Immature natural killer cell (primary cell): ENCODE results near the gene STRIT1. TPM values are rescaled to one million over a fixed set of nuclear protein-coding genes. Genes with fewer than 3 reads are reported as not detected.

ENCODE experiments used
- DNase-seq, 3 donors: peaks; one replicate each; pipeline ENCODE4 v3.0.0; 2022; ENCODE audit warnings: mixed read lengths in 1 of 3
- H3K27ac Mint-ChIP-seq, 6 donors: one replicate each; pipeline ENCODE4 v1.8.0; 2020; ENCODE audit warnings: mixed read lengths in 6 of 6, mild to moderate bottlenecking in 5 of 6, inconsistent platforms in 4 of 6, moderate library complexity in 3 of 6
- H3K27me3 Mint-ChIP-seq, 3 donors: one replicate each; pipeline ENCODE4 v1.8.0; 2020 to 2021; ENCODE audit warnings: low read depth in 3 of 3, mild to moderate bottlenecking in 3 of 3, mixed read lengths in 3 of 3, moderate library complexity in 3 of 3, inconsistent platforms in 1 of 3
- H3K36me3 Mint-ChIP-seq, 3 donors: one replicate each; pipeline ENCODE4 v1.8.0; 2020; ENCODE audit warnings: mixed read lengths in 3 of 3, inconsistent platforms in 2 of 3, mild to moderate bottlenecking in 2 of 3
- H3K4me1 Mint-ChIP-seq, 2 donors: one replicate each; pipeline ENCODE4 v1.8.0; 2020; ENCODE audit warnings: inconsistent platforms in 2 of 2, mild to moderate bottlenecking in 2 of 2, mixed read lengths in 2 of 2, moderate library complexity in 1 of 2
- H3K4me3 Mint-ChIP-seq, 5 donors: one replicate each; pipeline ENCODE4 v1.8.0; 2020; ENCODE audit warnings: mild to moderate bottlenecking in 5 of 5, mixed read lengths in 5 of 5, inconsistent platforms in 3 of 5, moderate library complexity in 3 of 5
- H3K9me3 Mint-ChIP-seq, 6 donors: one replicate each; pipeline ENCODE4 v1.8.0; 2020; ENCODE audit warnings: mild to moderate bottlenecking in 6 of 6, mixed read lengths in 6 of 6, inconsistent platforms in 4 of 6, moderate library complexity in 3 of 6
- polyA plus RNA-seq, 3 donors: library from polyadenylated mRNA; unstranded; fragments of 300-500 nt; fragmentation: Illumina TruSeq; gene quantifications; one replicate each; pipeline ENCODE4 v1.2.3, GENCODE V29; 2021

STRIT1 gene
- polyA plus RNA-seq = not detected

GRCh38 chr3:155293516-155293915, at the start of gene STRIT1:
TSS of gene STRIT1 (minus strand) at chr3:155293683.
- no peaks in the 10 kb centered on the region for H3K36me3 Mint-ChIP-seq

GRCh38 chr3:155342344-155342743, 48.9 kb upstream of the STRIT1 start:
- DNase-seq = no peak
- H3K4me3 Mint-ChIP-seq = no peak overlapping the region
- H3K9me3 Mint-ChIP-seq = peaks cover 0 to 3% (median under 1%) of the 10 kb centered on the region in 6 donors
- no peaks in the 10 kb centered on the region for H3K36me3 Mint-ChIP-seq
- peaks cover 0 to 3% of the 10 kb centered on the region in 2 donors for H3K4me1 Mint-ChIP-seq
- H3K27ac Mint-ChIP-seq = no peak overlapping the region
- no peaks in the 10 kb centered on the region for H3K27me3 Mint-ChIP-seq

More at GRCh38 chr3:155293516-155293915, at the start of gene STRIT1:
- Mint-ChIP-seq H3K9me3 (peaks cover 0 to 23% (median 6%) of the 10 kb centered on the region in 6 donors), H3K27me3 (peaks cover 0 to 3% (median 2%) of the 10 kb centered on the region in 3 donors), H3K27ac (no peak within 1 kb of the TSS), H3K4me3 (no peak within 1 kb of the TSS), H3K4me1 (no peaks in the 10 kb centered on the region)
- no peak for DNase-seq

GRCh38 chr3:155339052-155339451, 45.6 kb upstream of the STRIT1 start:
- H3K27ac Mint-ChIP-seq = no peak overlapping the region
- H3K36me3 Mint-ChIP-seq = no peaks in the 10 kb centered on the region
- H3K9me3 Mint-ChIP-seq = peaks cover 0 to 2% (median 0%) of the 10 kb centered on the region in 6 donors
- H3K4me1 Mint-ChIP-seq = peaks cover 13 to 22% of the 10 kb centered on the region in 2 donors
- no peak overlapping the region for H3K4me3 Mint-ChIP-seq
- DNase-seq = no peak
- no peaks in the 10 kb centered on the region for H3K27me3 Mint-ChIP-seq

- Mint-ChIP-seq H3K27me3 (no peaks in the 10 kb centered on the region), H3K9me3 (peaks cover 0 to 2% (median 0%) of the 10 kb centered on the region in 6 donors)
Observed at GRCh38 chr3:155335724-155336354, 42.4 kb upstream of the STRIT1 start.

GRCh38 chr3:155334914-155335723, 41.6 kb upstream of the STRIT1 start:
- peak; percentile 3 to 20 (median 11) for DNase-seq
- Mint-ChIP-seq H3K27ac (peak overlapping the region in 3 of 6 donors; percentile 15 to 24 (median 18)), H3K27me3 (no peaks in the 10 kb centered on the region), H3K9me3 (peaks cover 0 to 2% (median 0%) of the 10 kb centered on the region in 6 donors), H3K36me3 (no peaks in the 10 kb centered on the region), H3K4me1 (peaks cover 13 to 23% of the 10 kb centered on the region in 2 donors), H3K4me3 (peak overlapping the region in 3 of 5 donors; percentile 6 to 40 (median 22))

More at GRCh38 chr3:155335724-155336354, 42.4 kb upstream of the STRIT1 start:
- Mint-ChIP-seq H3K27ac (peak overlapping the region in 1 of 6 donors; percentile 47), H3K4me1 (peaks cover 13 to 23% of the 10 kb centered on the region in 2 donors), H3K36me3 (no peaks in the 10 kb centered on the region), H3K4me3 (no peak overlapping the region)
- DNase-seq = no peak

- peaks cover 13 to 23% of the 10 kb centered on the region in 2 donors for H3K4me1 Mint-ChIP-seq
- peak overlapping the region in 3 of 6 donors; percentile 15 to 24 (median 18) for H3K27ac Mint-ChIP-seq
- H3K27me3 Mint-ChIP-seq = no peaks in the 10 kb centered on the region
- no peak for DNase-seq
- peak overlapping the region in 2 of 5 donors; percentile 17 to 22 for H3K4me3 Mint-ChIP-seq
- H3K9me3 Mint-ChIP-seq = no peaks in the 10 kb centered on the region
- no peaks in the 10 kb centered on the region for H3K36me3 Mint-ChIP-seq
Observed at GRCh38 chr3:155334215-155334913, 40.9 kb upstream of the STRIT1 start.

GRCh38 chr3:155332716-155333115, 39.2 kb upstream of the STRIT1 start:
- Mint-ChIP-seq H3K9me3 (no peaks in the 10 kb centered on the region), H3K27me3 (no peaks in the 10 kb centered on the region), H3K27ac (no peak overlapping the region), H3K36me3 (no peaks in the 10 kb centered on the region), H3K4me1 (peaks cover 11 to 23% of the 10 kb centered on the region in 2 donors), H3K4me3 (no peak overlapping the region)
- no peak for DNase-seq

- Mint-ChIP-seq H3K27me3 (no peaks in the 10 kb centered on the region), H3K27ac (no peak overlapping the region)
Observed at GRCh38 chr3:155331078-155331477, 37.6 kb upstream of the STRIT1 start.

GRCh38 chr3:155330370-155330769, 36.9 kb upstream of the STRIT1 start:
- no peak overlapping the region for H3K4me3 Mint-ChIP-seq
- H3K9me3 Mint-ChIP-seq = no peaks in the 10 kb centered on the region
- H3K36me3 Mint-ChIP-seq = no peaks in the 10 kb centered on the region
- H3K4me1 Mint-ChIP-seq = peaks cover 7 to 14% of the 10 kb centered on the region in 2 donors
- H3K27ac Mint-ChIP-seq = no peak overlapping the region
- H3K27me3 Mint-ChIP-seq = no peaks in the 10 kb centered on the region
- DNase-seq = no peak

More at GRCh38 chr3:155331078-155331477, 37.6 kb upstream of the STRIT1 start:
- no peaks in the 10 kb centered on the region for H3K9me3 Mint-ChIP-seq
- no peak overlapping the region for H3K4me3 Mint-ChIP-seq
- no peaks in the 10 kb centered on the region for H3K36me3 Mint-ChIP-seq
- H3K4me1 Mint-ChIP-seq = peaks cover 10 to 21% of the 10 kb centered on the region in 2 donors
- DNase-seq = no peak

- no peaks in the 10 kb centered on the region for H3K27me3 Mint-ChIP-seq
- H3K4me3 Mint-ChIP-seq = no peak overlapping the region
- H3K9me3 Mint-ChIP-seq = no peaks in the 10 kb centered on the region
- no peak for DNase-seq
- H3K36me3 Mint-ChIP-seq = no peaks in the 10 kb centered on the region
- no peak overlapping the region for H3K27ac Mint-ChIP-seq
- peaks cover 0 to 6% of the 10 kb centered on the region in 2 donors for H3K4me1 Mint-ChIP-seq
Observed at GRCh38 chr3:155329513-155330048, 36.1 kb upstream of the STRIT1 start.

GRCh38 chr3:155327871-155328270, 34.4 kb upstream of the STRIT1 start:
- Mint-ChIP-seq H3K9me3 (no peaks in the 10 kb centered on the region), H3K4me1 (no peaks in the 10 kb centered on the region), H3K36me3 (no peaks in the 10 kb centered on the region), H3K4me3 (no peak overlapping the region), H3K27ac (no peak overlapping the region), H3K27me3 (peaks cover 0 to 3% (median 0%) of the 10 kb centered on the region in 3 donors)
- DNase-seq = no peak

- H3K36me3 Mint-ChIP-seq = no peaks in the 10 kb centered on the region
- H3K27ac Mint-ChIP-seq = no peak overlapping the region
- no peaks in the 10 kb centered on the region for H3K4me1 Mint-ChIP-seq
- DNase-seq = no peak
- peaks cover 0 to 3% (median 0%) of the 10 kb centered on the region in 3 donors for H3K27me3 Mint-ChIP-seq
- H3K9me3 Mint-ChIP-seq = no peaks in the 10 kb centered on the region
- H3K4me3 Mint-ChIP-seq = no peak overlapping the region
Observed at GRCh38 chr3:155327430-155327829, 33.9 kb upstream of the STRIT1 start.

- peaks cover 0 to 3% (median 0%) of the 10 kb centered on the region in 3 donors for H3K27me3 Mint-ChIP-seq
- no peak overlapping the region for H3K4me3 Mint-ChIP-seq
- H3K9me3 Mint-ChIP-seq = no peaks in the 10 kb centered on the region
- H3K36me3 Mint-ChIP-seq = no peaks in the 10 kb centered on the region
- H3K27ac Mint-ChIP-seq = no peak overlapping the region
- DNase-seq = no peak
- H3K4me1 Mint-ChIP-seq = no peaks in the 10 kb centered on the region
Observed at GRCh38 chr3:155326901-155327300, 33.4 kb upstream of the STRIT1 start.
